Stimulated activated CD8-positive, alpha-beta memory T cell treated with anti-CD3 and anti-CD28 coated beads, Interleukin-7, amount 100 ng/mL, for 4 hours (primary cell): ENCODE data around the gene SLU7.

Source experiments
- DNase-seq, 2 donors: peaks; one replicate each; pipeline ENCODE4 v3.0.0-alpha.2; 2020; ENCODE audit warnings: low read depth in 2 of 2

Gene SLU7

GRCh38 chr5:160418561-160419457 lies at the start of gene SLU7:
SLU7 (minus strand) TSS chr5:160419081; CDS start chr5:160415294, 3,787 bp downstream.
- peak; percentile 90 for DNase-seq

- DNase-seq = no peak
Observed at GRCh38 chr5:160468363-160468975, 49.6 kb upstream of the SLU7 start.

- DNase-seq = peak; percentile 60 to 76
Observed at GRCh38 chr5:160467555-160468362, 48.9 kb upstream of the SLU7 start.

GRCh38 chr5:160466889-160467554 lies 48.1 kb upstream of the SLU7 start:
- DNase-seq = no peak

GRCh38 chr5:160466116-160466515 lies 47.2 kb upstream of the SLU7 start:
- DNase-seq = no peak

- DNase-seq = no peak
Observed at GRCh38 chr5:160464466-160464797, 45.6 kb upstream of the SLU7 start.

- no peak for DNase-seq
Observed at GRCh38 chr5:160463740-160464465, 45.0 kb upstream of the SLU7 start.

- DNase-seq = no peak
Observed at GRCh38 chr5:160463227-160463626, 44.3 kb upstream of the SLU7 start.

- no peak for DNase-seq
Observed at GRCh38 chr5:160462167-160462566, 43.3 kb upstream of the SLU7 start.

- DNase-seq = no peak
Observed at GRCh38 chr5:160461378-160461777, 42.5 kb upstream of the SLU7 start.

GRCh38 chr5:160460377-160461049 lies 41.6 kb upstream of the SLU7 start:
- no peak for DNase-seq

- no peak for DNase-seq
Observed at GRCh38 chr5:160458806-160459800, 40.2 kb upstream of the SLU7 start.

GRCh38 chr5:160457252-160457651 lies 38.4 kb upstream of the SLU7 start:
- no peak for DNase-seq

GRCh38 chr5:160456480-160457177 lies 37.7 kb upstream of the SLU7 start:
- no peak for DNase-seq

GRCh38 chr5:160455600-160455999 lies 36.7 kb upstream of the SLU7 start:
- no peak for DNase-seq

- DNase-seq = no peak
Observed at GRCh38 chr5:160453751-160454150, 34.9 kb upstream of the SLU7 start.

- no peak for DNase-seq
Observed at GRCh38 chr5:160452795-160453194, 33.9 kb upstream of the SLU7 start.

- no peak for DNase-seq
Observed at GRCh38 chr5:160452036-160452435, 33.2 kb upstream of the SLU7 start.

- no peak for DNase-seq
Observed at GRCh38 chr5:160451281-160451680, 32.4 kb upstream of the SLU7 start.
